ENCODE data around the gene TUT1.
"Not testable (repeated sequence)": the region's sequence is repeated elsewhere in the genome, so short reads cannot be mapped to it uniquely, and the experiment has no call there.

Gene TUT1

GRCh38 chr11:62591448-62592145, at the start of gene TUT1:
Gene TUT1, minus strand, starts transcription at chr11:62591523. Its CDS starts 38 bp downstream, at chr11:62591485.
- H3K36me3 ChIP-seq (ENCODE audit: control insufficient read depth in 2 of 2, insufficient read depth in 2 of 2, low read length in 2 of 2), result peaks cover 35 to 43% of the 10 kb centered on the region in 2 donors
- H3K4me1 ChIP-seq (ENCODE audit: control insufficient read depth, insufficient read depth, low read length), result peaks cover 27% of the 10 kb centered on the region
- peak within 1 kb of the TSS; percentile 96 for H3K27ac ChIP-seq (ENCODE audit: low read length)
- peak within 1 kb of the TSS; percentile 87 to 98 for H3K4me3 ChIP-seq (ENCODE audit: low read length in 2 of 2)
- peak within 1 kb of the TSS; percentile 97 to 99 for H3K9ac ChIP-seq (ENCODE audit: low read length in 2 of 2)
- H3K27me3 ChIP-seq (ENCODE audit: control insufficient read depth in 1 of 2, insufficient read depth in 2 of 2, low read length in 2 of 2), result no peaks in the 10 kb centered on the region
- H3K9me3 ChIP-seq (ENCODE audit: control insufficient read depth in 2 of 2, low read length in 2 of 2), result no peaks in the 10 kb centered on the region

- no peaks in the 10 kb centered on the region for H3K9me3 ChIP-seq (ENCODE audit: control insufficient read depth in 2 of 2, low read length in 2 of 2)
- H3K4me3 ChIP-seq (ENCODE audit: low read length in 2 of 2), result peak overlapping the region in 1 of 2 donors; percentile 34
- peak overlapping the region in 1 of 2 donors; percentile 13 for H3K9ac ChIP-seq (ENCODE audit: low read length in 2 of 2)
- peak overlapping the region; percentile 18 for H3K27ac ChIP-seq (ENCODE audit: low read length)
- H3K4me1 ChIP-seq (ENCODE audit: control insufficient read depth, insufficient read depth, low read length), result peaks cover 6% of the 10 kb centered on the region
- no peaks in the 10 kb centered on the region for H3K27me3 ChIP-seq (ENCODE audit: control insufficient read depth in 1 of 2, insufficient read depth in 2 of 2, low read length in 2 of 2)
- H3K36me3 ChIP-seq (ENCODE audit: control insufficient read depth in 2 of 2, insufficient read depth in 2 of 2, low read length in 2 of 2), result peaks cover 71 to 73% of the 10 kb centered on the region in 2 donors
These were observed 41.2 kb upstream of the TUT1 start for GRCh38 chr11:62632492-62632891.

GRCh38 chr11:62627713-62628112, 36.4 kb upstream of the TUT1 start:
- no peaks in the 10 kb centered on the region for H3K27me3 ChIP-seq (ENCODE audit: control insufficient read depth in 1 of 2, insufficient read depth in 2 of 2, low read length in 2 of 2)
- H3K9ac ChIP-seq (ENCODE audit: low read length in 2 of 2), result no peak overlapping the region
- peaks cover 64 to 66% of the 10 kb centered on the region in 2 donors for H3K36me3 ChIP-seq (ENCODE audit: control insufficient read depth in 2 of 2, insufficient read depth in 2 of 2, low read length in 2 of 2)
- H3K4me3 ChIP-seq (ENCODE audit: low read length in 2 of 2), result no peak overlapping the region
- H3K9me3 ChIP-seq (ENCODE audit: control insufficient read depth in 2 of 2, low read length in 2 of 2), result no peaks in the 10 kb centered on the region
- H3K4me1 ChIP-seq (ENCODE audit: control insufficient read depth, insufficient read depth, low read length), result peaks cover 4% of the 10 kb centered on the region
- no peak overlapping the region for H3K27ac ChIP-seq (ENCODE audit: low read length)

- Histone ChIP-seq H3K9me3 (ENCODE audit: control insufficient read depth in 2 of 2, low read length in 2 of 2) (no peaks in the 10 kb centered on the region), H3K4me1 (ENCODE audit: control insufficient read depth, insufficient read depth, low read length) (peaks cover 17% of the 10 kb centered on the region), H3K36me3 (ENCODE audit: control insufficient read depth in 2 of 2, insufficient read depth in 2 of 2, low read length in 2 of 2) (peaks cover 19 to 22% of the 10 kb centered on the region in 2 donors), H3K9ac (ENCODE audit: low read length in 2 of 2) (peak overlapping the region in 1 of 2 donors; percentile 66), H3K27ac (ENCODE audit: low read length) (peak overlapping the region; percentile 85), H3K27me3 (ENCODE audit: control insufficient read depth in 1 of 2, insufficient read depth in 2 of 2, low read length in 2 of 2) (no peaks in the 10 kb centered on the region), H3K4me3 (ENCODE audit: low read length in 2 of 2) (peak overlapping the region; percentile 68 to 88)
These were observed 31.3 kb upstream of the TUT1 start for GRCh38 chr11:62622476-62623089.

GRCh38 chr11:62621567-62622470, 30.5 kb upstream of the TUT1 start, which contains the start of gene B3GAT3:
Gene B3GAT3, minus strand, starts transcription at chr11:62621986. Its CDS starts 39 bp downstream, at chr11:62621947.
- no peaks in the 10 kb centered on the region for H3K9me3 ChIP-seq (ENCODE audit: control insufficient read depth in 2 of 2, low read length in 2 of 2)
- H3K9ac ChIP-seq (ENCODE audit: low read length in 2 of 2), result peak within 1 kb of the TSS; percentile 66 to 84
- H3K4me3 ChIP-seq (ENCODE audit: low read length in 2 of 2), result peak within 1 kb of the TSS; percentile 84 to 88

GRCh38 chr11:62621027-62621566, 29.8 kb upstream of the TUT1 start:
- peak overlapping the region; percentile 85 for H3K27ac ChIP-seq (ENCODE audit: low read length)
- no peaks in the 10 kb centered on the region for H3K9me3 ChIP-seq (ENCODE audit: control insufficient read depth in 2 of 2, low read length in 2 of 2)
- no peaks in the 10 kb centered on the region for H3K27me3 ChIP-seq (ENCODE audit: control insufficient read depth in 1 of 2, insufficient read depth in 2 of 2, low read length in 2 of 2)
- H3K36me3 ChIP-seq (ENCODE audit: control insufficient read depth in 2 of 2, insufficient read depth in 2 of 2, low read length in 2 of 2), result peaks cover 10 to 12% of the 10 kb centered on the region in 2 donors
- peak overlapping the region; percentile 66 to 84 for H3K9ac ChIP-seq (ENCODE audit: low read length in 2 of 2)
- peak overlapping the region; percentile 84 to 88 for H3K4me3 ChIP-seq (ENCODE audit: low read length in 2 of 2)
- peaks cover 17% of the 10 kb centered on the region for H3K4me1 ChIP-seq (ENCODE audit: control insufficient read depth, insufficient read depth, low read length)

More at GRCh38 chr11:62621567-62622470, 30.5 kb upstream of the TUT1 start, which contains the start of gene B3GAT3:
- H3K27me3 ChIP-seq (ENCODE audit: control insufficient read depth in 1 of 2, insufficient read depth in 2 of 2, low read length in 2 of 2), result no peaks in the 10 kb centered on the region
- peaks cover 17 to 19% of the 10 kb centered on the region in 2 donors for H3K36me3 ChIP-seq (ENCODE audit: control insufficient read depth in 2 of 2, insufficient read depth in 2 of 2, low read length in 2 of 2)
- peak within 1 kb of the TSS; percentile 85 for H3K27ac ChIP-seq (ENCODE audit: low read length)
- peaks cover 17% of the 10 kb centered on the region for H3K4me1 ChIP-seq (ENCODE audit: control insufficient read depth, insufficient read depth, low read length)

GRCh38 chr11:62616957-62617356, 25.6 kb upstream of the TUT1 start:
- H3K27ac ChIP-seq (ENCODE audit: low read length); H3K36me3 ChIP-seq (ENCODE audit: control insufficient read depth in 2 of 2, insufficient read depth in 2 of 2, low read length in 2 of 2); H3K27me3 ChIP-seq (ENCODE audit: control insufficient read depth in 1 of 2, insufficient read depth in 2 of 2, low read length in 2 of 2); H3K4me3 ChIP-seq (ENCODE audit: low read length in 2 of 2); H3K9ac ChIP-seq (ENCODE audit: low read length in 2 of 2); H3K9me3 ChIP-seq (ENCODE audit: control insufficient read depth in 2 of 2, low read length in 2 of 2): not testable (repeated sequence)
- peaks cover 24% of the 10 kb centered on the region for H3K4me1 ChIP-seq (ENCODE audit: control insufficient read depth, insufficient read depth, low read length)

- H3K27ac ChIP-seq (ENCODE audit: low read length), result no peak overlapping the region
- peaks cover 0 to 4% of the 10 kb centered on the region in 2 donors for H3K36me3 ChIP-seq (ENCODE audit: control insufficient read depth in 2 of 2, insufficient read depth in 2 of 2, low read length in 2 of 2)
- H3K27me3 ChIP-seq (ENCODE audit: control insufficient read depth in 1 of 2, insufficient read depth in 2 of 2, low read length in 2 of 2), result no peaks in the 10 kb centered on the region
- H3K9me3 ChIP-seq (ENCODE audit: control insufficient read depth in 2 of 2, low read length in 2 of 2), result no peaks in the 10 kb centered on the region
- no peak overlapping the region for H3K9ac ChIP-seq (ENCODE audit: low read length in 2 of 2)
- peaks cover 28% of the 10 kb centered on the region for H3K4me1 ChIP-seq (ENCODE audit: control insufficient read depth, insufficient read depth, low read length)
- no peak overlapping the region for H3K4me3 ChIP-seq (ENCODE audit: low read length in 2 of 2)
These were observed 24.2 kb upstream of the TUT1 start for GRCh38 chr11:62615521-62615920.

GRCh38 chr11:62614275-62614674, 23.0 kb upstream of the TUT1 start:
- Histone ChIP-seq H3K4me3 (ENCODE audit: low read length in 2 of 2) (no peak overlapping the region), H3K27ac (ENCODE audit: low read length) (peak overlapping the region; percentile 88), H3K36me3 (ENCODE audit: control insufficient read depth in 2 of 2, insufficient read depth in 2 of 2, low read length in 2 of 2) (peaks cover under 1 to 9% of the 10 kb centered on the region in 2 donors), H3K9me3 (ENCODE audit: control insufficient read depth in 2 of 2, low read length in 2 of 2) (no peaks in the 10 kb centered on the region), H3K9ac (ENCODE audit: low read length in 2 of 2) (no peak overlapping the region), H3K27me3 (ENCODE audit: control insufficient read depth in 1 of 2, insufficient read depth in 2 of 2, low read length in 2 of 2) (no peaks in the 10 kb centered on the region), H3K4me1 (ENCODE audit: control insufficient read depth, insufficient read depth, low read length) (peaks cover 31% of the 10 kb centered on the region)

- Histone ChIP-seq H3K9me3 (ENCODE audit: control insufficient read depth in 2 of 2, low read length in 2 of 2) (no peaks in the 10 kb centered on the region), H3K27me3 (ENCODE audit: control insufficient read depth in 1 of 2, insufficient read depth in 2 of 2, low read length in 2 of 2) (no peaks in the 10 kb centered on the region), H3K27ac (ENCODE audit: low read length) (peak overlapping the region; percentile 88), H3K36me3 (ENCODE audit: control insufficient read depth in 2 of 2, insufficient read depth in 2 of 2, low read length in 2 of 2) (peaks cover 6 to 13% of the 10 kb centered on the region in 2 donors), H3K4me1 (ENCODE audit: control insufficient read depth, insufficient read depth, low read length) (peaks cover 33% of the 10 kb centered on the region), H3K4me3 (ENCODE audit: low read length in 2 of 2) (peak overlapping the region; percentile 22 to 87), H3K9ac (ENCODE audit: low read length in 2 of 2) (peak overlapping the region; percentile 55 to 93)
These were observed 22.0 kb upstream of the TUT1 start for GRCh38 chr11:62613291-62613778.

Measured in stomach smooth muscle (tissue), 2 donors.